ENCODE data around the gene APOL3.
"Not testable (repeated sequence)": the region's sequence is repeated elsewhere in the genome, so short reads cannot be mapped to it uniquely, and the experiment has no call there.

APOL3 gene

GRCh38 chr22:36156515-36157419 is 3.8 kb downstream of the APOL3 start:
- peak in 12 of 14 donors; percentile 10 to 87 (median 55) for DNase-seq

DNA sequence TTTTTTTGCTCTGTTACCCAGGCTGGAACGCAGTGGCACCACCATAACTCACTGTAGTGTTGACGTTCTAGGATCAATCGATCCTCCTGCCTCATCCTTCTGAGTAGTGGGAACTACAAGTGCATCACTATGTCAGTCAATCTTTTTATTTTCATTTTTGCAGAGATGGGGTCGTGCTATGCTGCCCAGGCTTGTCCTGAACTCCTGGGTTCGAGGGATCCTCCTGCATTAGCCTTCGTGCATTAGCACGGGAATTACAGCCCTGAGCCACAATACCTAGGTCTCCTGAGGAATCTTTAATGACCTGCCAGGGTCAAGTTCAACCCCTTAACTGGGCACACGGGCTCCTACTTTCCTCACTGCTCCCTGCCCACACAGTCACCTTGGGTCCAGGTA is 4.4 kb downstream of the APOL3 start:
- DNase-seq, result no peak

- DNase-seq, result peak in 4 of 14 donors; percentile 7 to 78 (median 30)
Observed at GRCh38 chr22:36155702-36156101, 4.9 kb downstream of the APOL3 start.

DNA sequence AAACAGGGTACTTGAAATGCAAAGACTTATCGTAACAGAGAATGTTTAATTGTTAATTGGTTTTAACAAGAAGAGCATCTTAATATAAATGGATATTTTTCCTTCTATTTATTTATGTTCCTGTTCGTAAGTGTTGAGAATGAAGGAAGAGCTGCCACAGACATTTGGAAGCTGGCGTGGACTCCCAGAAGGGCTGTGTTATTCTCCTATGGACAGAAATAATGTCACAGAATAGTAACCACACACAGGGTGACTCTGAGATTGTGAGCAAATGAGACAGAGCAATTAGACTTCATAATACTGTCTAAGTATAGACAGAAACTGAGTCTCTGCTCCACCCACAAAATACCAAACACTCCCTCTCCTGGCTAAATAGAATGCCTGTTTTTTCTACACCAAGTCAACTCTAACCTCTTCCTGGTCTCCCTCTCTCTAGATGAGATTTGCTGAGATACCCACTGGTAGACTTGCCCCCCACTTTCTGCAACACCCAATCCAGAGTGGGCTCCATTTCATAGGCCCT is 6.1 kb downstream of the APOL3 start:
- no peak for DNase-seq

DNA sequence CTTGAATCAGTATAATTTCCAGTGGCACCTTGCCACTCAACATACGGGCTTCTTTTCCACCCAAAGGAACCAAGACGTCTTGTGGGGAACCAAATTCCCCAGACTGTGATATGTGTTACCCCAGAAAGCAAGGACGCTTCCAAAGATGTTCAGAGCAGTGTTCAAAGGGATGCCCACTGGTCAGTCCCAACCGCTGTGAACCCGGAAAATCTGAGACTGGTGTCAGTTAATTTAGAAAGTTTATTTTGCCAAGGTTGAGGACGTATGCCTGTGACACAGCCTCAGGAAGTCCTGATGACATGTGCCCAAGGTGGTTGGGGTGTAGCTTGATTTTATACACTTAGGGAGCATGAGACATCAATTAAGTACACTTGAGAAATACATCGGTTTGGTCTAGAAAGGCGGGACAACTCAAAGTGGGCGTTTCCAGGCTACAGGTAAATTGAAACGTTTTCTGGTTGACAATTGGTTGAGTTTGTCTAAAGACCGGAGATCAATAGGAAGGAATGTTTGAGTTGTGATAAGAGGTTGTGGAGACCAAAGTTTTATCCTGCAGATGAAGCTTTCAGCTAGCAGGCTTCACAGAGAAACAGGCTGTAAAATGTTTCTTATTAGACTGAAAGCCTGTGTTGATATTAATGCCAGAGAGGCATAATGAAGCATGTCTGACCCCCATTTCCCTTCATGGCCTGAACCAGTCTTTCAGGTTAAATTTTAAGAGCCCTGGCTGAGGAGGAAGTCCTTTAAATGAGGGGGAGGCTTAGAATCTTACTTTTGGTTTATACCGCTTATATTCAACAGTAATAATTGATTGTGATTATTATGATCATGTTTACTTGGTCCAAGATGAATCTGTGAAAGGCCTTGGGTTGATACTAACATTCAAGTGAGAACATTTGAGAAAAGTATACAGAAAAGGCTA is 6.8 kb downstream of the APOL3 start:
- DNase-seq, result no peak

DNA sequence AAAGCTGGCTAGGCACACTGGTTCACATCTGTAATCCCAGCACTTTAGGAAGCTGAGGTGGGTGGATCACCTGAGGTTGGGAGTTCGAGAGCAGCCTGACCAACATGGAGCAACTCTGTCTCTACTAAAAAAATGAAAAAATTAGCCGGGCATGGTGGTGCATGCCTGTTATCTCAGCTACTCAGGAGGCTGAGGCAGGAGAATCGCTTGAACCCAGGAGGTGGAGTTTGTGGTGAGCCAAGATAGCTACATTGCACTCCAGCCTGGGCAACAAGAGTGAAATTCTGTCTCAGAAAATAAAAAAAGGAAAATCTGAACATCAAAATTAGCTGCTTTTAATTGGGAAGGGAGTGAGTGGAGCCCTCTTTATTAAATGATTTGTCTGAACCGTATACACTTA is 7.7 kb downstream of the APOL3 start:
- DNase-seq, result not testable (repeated sequence)

DNA sequence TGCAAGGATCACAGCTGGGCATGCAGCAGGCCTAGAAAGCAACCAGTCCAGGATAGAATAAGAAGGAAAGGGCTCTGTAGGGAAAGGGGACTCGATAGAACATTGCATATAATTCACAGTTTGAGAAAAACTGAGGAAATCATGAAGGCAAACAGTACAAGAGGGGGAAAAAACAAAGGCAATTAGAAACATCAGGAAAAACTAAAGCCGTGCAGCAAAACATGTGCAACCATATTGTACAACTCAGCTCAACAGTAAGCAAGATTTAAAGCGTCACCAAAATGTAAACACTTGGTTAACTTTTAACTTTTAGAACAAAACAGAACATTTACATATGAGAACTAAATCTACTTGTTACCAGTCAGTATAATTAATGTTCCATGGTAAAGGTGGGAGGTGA is 8.5 kb downstream of the APOL3 start:
- DNase-seq, result no peak

GRCh38 chr22:36151006-36151595 is 9.5 kb downstream of the APOL3 start:
- DNase-seq, result no peak

DNA sequence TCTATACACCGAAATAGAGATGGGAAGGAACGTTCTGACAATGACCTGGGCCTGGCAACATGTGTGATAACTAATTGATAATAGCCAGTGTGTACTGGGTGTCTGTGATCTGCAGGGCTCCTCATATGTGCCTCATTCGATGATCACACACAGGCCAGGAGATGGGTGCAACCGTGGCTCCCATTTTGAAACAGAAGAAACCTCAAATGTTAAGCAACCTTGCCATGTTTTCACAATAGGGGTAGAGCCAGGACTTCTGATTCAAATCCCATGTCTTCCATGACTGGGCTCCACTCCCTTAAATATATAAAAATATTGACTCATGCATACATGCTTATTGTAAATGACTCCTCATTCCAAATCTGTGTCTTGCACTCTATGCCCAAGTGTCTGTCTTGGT is 11.1 kb downstream of the APOL3 start:
- DNase-seq, result no peak

DNA sequence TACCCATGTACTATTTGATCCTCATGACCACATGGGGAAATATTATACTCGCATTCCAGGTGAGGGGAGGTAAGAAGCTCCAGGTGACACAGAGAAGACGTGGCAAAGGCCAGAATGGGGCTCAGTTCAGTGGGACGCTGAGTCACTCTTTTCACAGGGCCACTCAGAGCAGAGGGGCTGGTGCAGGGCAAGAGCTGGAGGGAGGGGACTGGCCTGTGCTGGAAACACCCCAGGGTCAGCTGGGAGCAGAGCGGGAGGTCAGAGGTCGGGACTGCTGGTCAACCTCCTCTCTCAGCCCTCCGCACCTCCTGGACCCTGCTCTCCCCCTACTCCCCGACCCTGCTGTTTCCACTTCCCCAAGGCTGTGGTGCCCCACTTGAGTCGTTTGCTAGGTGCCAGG is 12.1 kb downstream of the APOL3 start:
- no peak for DNase-seq

DNA sequence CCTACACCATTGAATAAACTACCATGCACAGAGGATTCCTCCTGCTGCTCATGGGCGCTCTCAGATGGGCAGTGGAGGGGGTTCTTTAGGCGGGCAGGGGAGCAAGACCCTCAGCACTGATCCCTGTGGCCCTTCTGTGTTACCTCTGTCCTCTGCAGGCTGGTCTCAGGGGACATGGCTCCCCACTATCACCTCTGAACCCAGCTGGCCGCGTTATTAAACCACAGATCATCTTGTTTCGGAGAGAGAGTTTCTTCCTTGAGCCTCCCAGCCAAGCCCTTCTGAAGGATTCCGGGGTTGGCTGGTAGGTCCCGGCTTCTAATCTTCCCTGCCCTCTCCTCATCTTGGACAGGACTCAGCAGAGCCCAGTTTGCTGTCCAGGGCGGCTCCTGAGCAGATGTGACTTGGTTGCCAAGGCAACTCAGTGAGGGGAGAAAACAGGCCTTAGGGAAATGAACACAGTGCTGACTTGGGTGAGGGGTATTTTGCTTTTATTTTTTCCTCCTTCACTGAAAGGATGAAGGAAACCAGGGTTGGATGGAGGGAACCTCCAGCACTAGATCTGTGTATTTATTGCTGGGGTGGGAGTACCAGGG is 13.3 kb downstream of the APOL3 start:
- DNase-seq, result no peak

- peak in 2 of 14 donors; percentile 11 to 51 for DNase-seq
Observed at GRCh38 chr22:36145881-36146280, 14.7 kb downstream of the APOL3 start.

DNA sequence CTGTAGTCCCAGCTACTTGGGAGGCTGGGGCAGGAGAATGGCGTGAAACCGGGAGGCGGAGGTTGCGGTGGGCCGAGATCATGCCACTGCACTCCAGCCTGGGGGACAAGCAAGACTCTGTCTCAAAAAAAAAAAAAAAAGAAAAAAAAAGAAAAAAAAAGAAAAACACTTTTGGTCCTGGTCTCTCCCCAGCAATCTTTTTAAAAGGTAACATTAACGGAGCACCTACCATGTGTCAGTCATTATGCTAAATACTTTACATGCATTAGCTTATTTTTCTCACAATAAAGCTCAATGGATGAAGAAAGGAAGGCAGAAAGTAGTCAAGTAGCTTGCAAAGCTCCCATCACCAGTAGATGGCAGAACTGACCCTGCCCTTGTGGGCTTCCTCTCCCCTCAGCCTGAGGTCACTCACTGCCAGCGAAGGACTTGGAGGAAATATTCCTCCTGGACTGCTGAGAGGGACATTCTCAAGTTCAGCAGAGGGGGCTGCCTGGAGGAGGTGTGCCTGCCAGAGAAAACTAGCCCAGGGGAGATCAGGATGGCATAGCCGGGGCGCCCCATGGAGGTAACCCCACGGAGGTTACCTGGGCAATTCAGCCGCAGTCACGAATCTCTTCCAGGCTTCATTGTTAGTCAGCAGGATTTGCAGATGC is 15.5 kb downstream of the APOL3 start:
- peak in 10 of 14 donors; percentile 8 to 68 (median 24) for DNase-seq

DNA sequence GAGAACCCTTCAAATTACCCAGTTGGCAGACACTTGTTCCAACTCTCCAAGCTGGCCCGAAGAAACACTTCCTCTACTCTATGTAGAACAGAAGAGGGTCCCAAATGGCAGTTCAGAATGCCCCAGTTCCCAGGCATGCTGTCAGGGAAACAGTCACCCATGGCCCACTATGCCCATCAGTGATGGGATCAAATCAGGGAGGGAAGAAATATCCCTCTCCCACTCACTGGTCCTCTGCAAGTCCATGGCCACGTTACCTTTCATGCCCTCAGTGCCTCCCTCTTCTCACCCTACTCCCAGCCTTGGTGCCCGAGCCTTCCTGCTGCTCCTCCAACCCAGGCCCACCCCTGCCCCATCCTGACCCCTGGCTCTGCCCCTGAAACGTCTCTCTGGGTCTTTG is 16.6 kb downstream of the APOL3 start:
- no peak for DNase-seq

DNA sequence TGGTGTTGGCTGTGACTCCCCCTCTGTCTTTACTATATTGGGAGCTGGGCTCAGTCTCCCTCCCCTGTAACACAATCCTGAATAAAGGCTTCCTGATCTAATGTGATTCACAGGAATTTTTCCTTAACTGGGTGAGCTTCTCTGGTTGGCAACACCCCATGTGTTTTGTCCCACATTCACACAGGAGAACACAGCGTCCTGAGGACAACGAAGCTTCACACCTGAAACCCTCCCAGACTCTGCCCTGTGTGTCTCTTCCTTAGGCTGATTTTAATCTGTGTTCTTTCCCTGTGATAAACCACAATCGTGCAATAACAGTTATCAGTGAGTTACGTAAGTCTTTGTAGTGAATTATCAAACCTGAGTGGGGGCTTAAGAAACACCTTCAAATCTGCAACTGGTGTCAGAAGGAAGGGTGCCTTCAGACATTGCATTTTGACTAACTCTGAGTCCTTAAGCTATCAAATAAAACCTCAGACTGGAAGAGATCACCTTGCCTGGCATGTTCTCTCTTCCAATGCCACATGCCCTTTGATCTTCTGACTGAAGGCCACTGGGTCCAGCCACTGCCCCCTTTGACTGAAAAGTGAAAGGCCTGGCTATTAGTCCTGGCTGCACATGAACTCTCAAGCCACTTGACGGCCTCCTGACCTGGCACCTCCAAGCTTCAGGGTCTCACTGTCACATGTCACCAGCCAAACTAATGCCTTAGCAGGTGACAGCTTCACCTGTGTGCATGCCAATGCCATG is 17.3 kb downstream of the APOL3 start:
- DNase-seq, result no peak

DNA sequence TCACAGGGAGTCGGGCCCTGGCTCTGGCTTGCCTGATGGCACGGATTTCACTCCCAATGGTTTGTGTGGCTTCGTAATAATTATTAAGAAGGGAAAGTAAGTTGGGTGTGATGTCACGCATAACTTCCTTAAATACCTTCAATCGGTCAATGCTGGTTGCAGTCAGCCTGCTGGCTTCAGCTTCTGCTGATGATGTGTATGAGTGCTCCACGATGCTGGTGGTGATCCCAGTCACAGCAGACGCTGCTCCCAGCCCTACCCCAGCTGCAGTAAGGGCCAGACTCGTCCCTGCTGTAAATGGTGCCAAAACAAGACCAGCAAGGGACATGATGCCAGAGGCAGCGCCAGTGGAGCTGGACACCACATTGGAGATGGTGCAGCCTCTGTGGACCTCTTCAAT is 19.1 kb downstream of the APOL3 start:
- DNase-seq, result no peak

- DNase-seq, result not testable (repeated sequence)
Observed at GRCh38 chr22:36138709-36139108, 21.8 kb downstream of the APOL3 start.

DNA sequence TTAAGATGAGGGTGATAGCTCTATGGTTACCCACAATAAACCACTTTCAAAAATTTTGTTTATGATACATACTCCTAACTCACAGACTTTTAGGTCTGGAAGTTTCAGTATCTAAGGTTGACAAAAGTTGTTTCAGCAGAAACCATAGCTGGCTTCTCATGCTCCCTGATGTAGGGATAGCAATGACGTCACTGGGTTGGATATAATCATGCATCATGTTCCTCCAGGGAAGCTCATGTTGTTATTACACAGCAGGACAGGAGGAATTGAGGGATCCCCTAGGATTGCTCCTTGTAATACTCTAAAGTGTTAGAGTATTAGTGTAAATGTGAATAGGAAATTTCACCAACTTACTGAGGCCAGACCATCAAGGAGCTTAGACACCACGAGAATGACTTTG is 23.6 kb downstream of the APOL3 start:
- no peak for DNase-seq

GRCh38 chr22:36136475-36136874 is 24.1 kb downstream of the APOL3 start:
- no peak for DNase-seq

DNA sequence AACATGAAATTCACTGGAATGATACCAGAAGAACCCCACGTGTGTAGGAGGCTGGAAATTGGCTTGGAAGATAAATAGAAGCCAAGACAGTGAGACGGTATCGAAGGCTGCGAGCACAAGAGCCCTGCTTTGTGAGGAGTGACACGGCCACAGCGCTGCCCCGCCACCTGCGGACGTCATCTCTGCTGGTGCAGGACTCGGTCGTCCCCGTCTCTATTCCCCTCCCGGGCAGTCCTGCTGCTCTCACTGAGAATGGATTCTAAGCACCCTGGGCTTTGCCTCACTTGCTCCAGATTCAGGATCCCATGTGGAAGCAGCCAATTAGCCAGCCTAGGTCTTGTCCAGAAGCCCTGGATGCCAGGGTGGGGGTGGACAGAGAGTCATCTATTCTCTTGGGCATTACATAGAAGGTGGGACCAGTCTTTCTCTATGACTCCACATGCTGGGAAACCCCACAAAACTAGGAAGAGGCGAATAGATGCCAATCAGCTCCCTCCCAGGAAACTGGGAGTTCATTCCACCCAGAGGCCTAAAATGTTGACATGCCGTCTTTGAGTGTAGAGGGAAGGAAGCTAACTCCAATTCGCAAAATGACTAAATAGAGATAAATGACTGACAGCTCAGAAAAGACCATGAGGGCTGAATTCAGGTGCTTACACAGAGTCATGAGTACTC is 25.1 kb downstream of the APOL3 start:
- DNase-seq, result no peak

All from C1 segment of cervical spinal cord (tissue), 14 donors.